HG03571 (cell line): ENCODE results near the gene TNFAIP8.

ENCODE experiments used
- ATAC-seq: cut with Tn5 transposase; IDR thresholded peaks from one replicate; pipeline ENCODE4 v1.9.1; 2021; ENCODE audit not compliant: unreplicated experiment

TNFAIP8 gene

GRCh38 chr5:119389288-119390030, 33.6 kb downstream of the TNFAIP8 start:
- no peak for ATAC-seq

- no peak for ATAC-seq
These were observed 34.6 kb downstream of the TNFAIP8 start for GRCh38 chr5:119390404-119390803.

GRCh38 chr5:119393201-119393691, 37.4 kb downstream of the TNFAIP8 start:
- no peak for ATAC-seq

GRCh38 chr5:119393746-119394145, 37.9 kb downstream of the TNFAIP8 start:
- ATAC-seq, result no peak

- ATAC-seq, result peak; percentile 67
These were observed 39.4 kb downstream of the TNFAIP8 start for GRCh38 chr5:119395080-119395836.

GRCh38 chr5:119396030-119396664, 40.3 kb downstream of the TNFAIP8 start:
- ATAC-seq, result no peak

- ATAC-seq, result peak; percentile 41
These were observed 41.9 kb downstream of the TNFAIP8 start for GRCh38 chr5:119397518-119398380.

- ATAC-seq, result no peak
These were observed 43.1 kb downstream of the TNFAIP8 start for GRCh38 chr5:119398727-119399466.

GRCh38 chr5:119400245-119400644, 44.4 kb downstream of the TNFAIP8 start:
- no peak for ATAC-seq

GRCh38 chr5:119402081-119402480, 46.3 kb downstream of the TNFAIP8 start:
- no peak for ATAC-seq

GRCh38 chr5:119402555-119402954, 46.7 kb downstream of the TNFAIP8 start:
- no peak for ATAC-seq

- no peak for ATAC-seq
These were observed 48.2 kb downstream of the TNFAIP8 start for GRCh38 chr5:119404033-119404432.

- ATAC-seq, result no peak
These were observed 49.6 kb downstream of the TNFAIP8 start for GRCh38 chr5:119405419-119405818.

GRCh38 chr5:119406551-119407110, 50.8 kb downstream of the TNFAIP8 start:
- no peak for ATAC-seq

- no peak for ATAC-seq
These were observed 53.5 kb downstream of the TNFAIP8 start for GRCh38 chr5:119409235-119409815.

- no peak for ATAC-seq
These were observed 54.8 kb downstream of the TNFAIP8 start for GRCh38 chr5:119410448-119411159.

- ATAC-seq, result peak; percentile 70
These were observed 55.8 kb downstream of the TNFAIP8 start for GRCh38 chr5:119411361-119412278.
